SK-N-SH (cell line): ENCODE data around the gene TMEM164. TPM values are rescaled to one million over a fixed set of nuclear protein-coding genes. Genes with fewer than 3 reads are reported as not detected.
"Not testable (repeated sequence)": the region's sequence is repeated elsewhere in the genome, so short reads cannot be mapped to it uniquely, and the experiment has no call there.

Experiments used
- CTCF ChIA-PET: fragments of 300-600, 350-600 bp; formaldehyde crosslinking; extraction: SDS; loops from one replicate; lab custom pipeline; 2021; lab: Yijun Ruan, JAX
- POLR2A ChIA-PET: fragments of 350-600 bp; sonication (Branson Sonifier 250); formaldehyde crosslinking; extraction: SDS; loops from one replicate; lab custom pipeline; 2020; ENCODE audit warnings: antibody characterized with exemption, inconsistent platforms; lab: Yijun Ruan, JAX
- DNase-seq: peaks from one replicate; pipeline ENCODE4 v3.0.0; 2012
- H2AFZ ChIP-seq: fragments of 200-600 bp; sonication (generic); 2 replicates; pipeline ENCODE4 v1.8.1; 2016; ENCODE audit warnings: antibody characterized with exemption, mild to moderate bottlenecking, low read depth
- H3F3A ChIP-seq: fragments of 200-600 bp; sonication (generic); replicated peaks from 2 replicates; pipeline ENCODE3; 2016; ENCODE audit warnings: antibody characterized with exemption, mild to moderate bottlenecking; ENCODE audit not compliant: insufficient read depth
- H3K27ac ChIP-seq, 2 experiments: fragments of 200-500 bp in 1 of 2; fragments of 200-600 bp in 1 of 2; sonication (Bioruptor generic) in 1 of 2; sonication (generic), shearing (Covaris generic) in 1 of 2; 2 replicates each; pipeline versions ENCODE4 v1.5.1 to v1.6.1; 2014 to 2016; ENCODE audit warnings: low read depth in 2 of 2, inconsistent platforms in 1 of 2, low read length in 1 of 2, mild to moderate bottlenecking in 1 of 2, mixed read lengths in 1 of 2
- H3K27me3 ChIP-seq: fragments of 200-600 bp; sonication (generic), shearing (Covaris generic); 2 replicates; pipeline ENCODE4 v1.6.1; 2016; ENCODE audit warnings: mixed run types; ENCODE audit not compliant: insufficient read depth
- H3K36me3 ChIP-seq, 2 experiments: fragments of 200-500 bp in 1 of 2; fragments of 200-600 bp in 1 of 2; sonication (Bioruptor generic) in 1 of 2; sonication (generic) in 1 of 2; replicated peaks in 1 of 2; 2 replicates each; pipeline versions ENCODE3 to v1.5.1; 2014 to 2016; ENCODE audit warnings: low read length in 1 of 2, mild to moderate bottlenecking in 1 of 2; ENCODE audit not compliant: insufficient read depth in 2 of 2, control insufficient read depth in 1 of 2
- H3K4me1 ChIP-seq, 2 experiments: fragments of 200-500 bp in 1 of 2; fragments of 200-600 bp in 1 of 2; sonication (Bioruptor generic) in 1 of 2; sonication (generic), shearing (Covaris generic) in 1 of 2; 2 replicates each; pipeline versions ENCODE4 v1.5.1 to v1.6.1; 2014 to 2016; ENCODE audit warnings: low read depth in 1 of 2, low read length in 1 of 2, mixed run types in 1 of 2; ENCODE audit not compliant: insufficient read depth in 2 of 2, control insufficient read depth in 1 of 2
- H3K4me2 ChIP-seq: fragments of 200-600 bp; sonication (generic), shearing (Covaris generic); 2 replicates; pipeline ENCODE4 v1.6.1; 2017; ENCODE audit warnings: mixed run types
- H3K4me3 ChIP-seq, 2 experiments: fragments of 200-500 bp in 1 of 2; fragments of 200-600 bp in 1 of 2; sonication (Bioruptor generic) in 1 of 2; sonication (generic), shearing (Covaris generic) in 1 of 2; 2 replicates each; pipeline versions ENCODE4 v1.5.1 to v1.8.1; 2014 to 2016; ENCODE audit warnings: low read depth in 2 of 2, inconsistent platforms in 1 of 2, low read length in 1 of 2, mild to moderate bottlenecking in 1 of 2, mixed read lengths in 1 of 2, moderate library complexity in 1 of 2
- H3K79me2 ChIP-seq: fragments of 200-600 bp; sonication (generic); 2 replicates; pipeline ENCODE4 v1.8.1; 2017; ENCODE audit warnings: mild to moderate bottlenecking; ENCODE audit not compliant: insufficient read depth
- H3K9ac ChIP-seq: fragments of 200-600 bp; sonication (generic); 2 replicates; pipeline ENCODE4 v1.6.1; 2017; ENCODE audit warnings: mixed run types
- H3K9me2 ChIP-seq: fragments of 200-600 bp; sonication (generic); 2 replicates; pipeline ENCODE4 v1.6.1; 2017; ENCODE audit warnings: mixed run types
- H3K9me3 ChIP-seq: fragments of 200-600 bp; sonication (generic); 2 replicates; pipeline ENCODE4 v1.6.1; 2017; ENCODE audit warnings: mixed run types, mild to moderate bottlenecking, moderate library complexity
- H4K20me1 ChIP-seq: fragments of 200-600 bp; sonication (generic); 2 replicates; pipeline ENCODE4 v1.6.1; 2017; ENCODE audit warnings: mild to moderate bottlenecking, mixed run types; ENCODE audit not compliant: insufficient read depth
- CHD2 ChIP-seq: fragments of 150-350 bp; IDR thresholded peaks from 2 replicates; pipeline ENCODE4 v1.6.1; 2018; ENCODE audit warnings: low read length; ENCODE audit not compliant: partially characterized antibody
- EZH2phosphoT487 ChIP-seq: fragments of 200-600 bp; sonication (generic); IDR thresholded peaks from 2 replicates; pipeline ENCODE4 v1.6.1; 2017; ENCODE audit warnings: low read depth, mixed run types, mild to moderate bottlenecking, antibody characterized with exemption, moderate library complexity, borderline replicate concordance
- JUND ChIP-seq: IDR thresholded peaks from 2 replicates; pipeline ENCODE4 v1.4.0; 2012
- MEF2A ChIP-seq: IDR thresholded peaks from 2 replicates; pipeline ENCODE4 v1.4.0; 2012; ENCODE audit warnings: low read depth, borderline replicate concordance
- NFIC ChIP-seq: IDR thresholded peaks from 2 replicates; pipeline ENCODE4 v1.4.0; 2012; ENCODE audit warnings: borderline replicate concordance
- RCOR1 ChIP-seq: fragments of 150-350 bp; IDR thresholded peaks from 2 replicates; pipeline ENCODE4 v1.6.1; 2017; ENCODE audit warnings: antibody characterized with exemption, low read length
- RFX5 ChIP-seq: IDR thresholded peaks from 2 replicates; pipeline ENCODE4 v1.6.1; 2012; ENCODE audit warnings: mild to moderate bottlenecking, improper control_type of control experiment, low read length
- TCF12 ChIP-seq: IDR thresholded peaks from 2 replicates; pipeline ENCODE4 v1.4.0; 2012
- USF2 ChIP-seq: fragments of 150-350 bp; IDR thresholded peaks from 2 replicates; pipeline ENCODE4 v1.6.1; 2017; ENCODE audit warnings: antibody characterized with exemption, low read length, low read depth, borderline replicate concordance
- WGBS: methylation state at CpG from one replicate; pipeline ENCODE4 v1.1.6; 2017; ENCODE audit warnings: low lambda C conversion rate; 5-methylcytosine and 5-hydroxymethylcytosine counted together
- polyA plus RNA-seq, 3 experiments: library from polyadenylated mRNA; depleted of rRNA; stranded (reverse); fragments of >200 nt; gene quantifications; 2 replicates each; pipeline ENCODE4 v1.2.3, GENCODE V29; 2012
- TF ChIP-seq, protein P1 (sequence below): IDR thresholded peaks from 2 replicates; pipeline ENCODE4 v1.4.0; 2012; ENCODE audit warnings: low read depth
- TF ChIP-seq, protein P2 (sequence below): IDR thresholded peaks from 2 replicates; pipeline ENCODE4 v1.6.1; 2012; ENCODE audit warnings: mild to moderate bottlenecking, low read depth, low read length, moderate library complexity

The TMEM164 gene
- polyA plus RNA-seq, 1 of the 3 experiments (the other 2 are of a cell fraction): 11.9 TPM

DNA sequence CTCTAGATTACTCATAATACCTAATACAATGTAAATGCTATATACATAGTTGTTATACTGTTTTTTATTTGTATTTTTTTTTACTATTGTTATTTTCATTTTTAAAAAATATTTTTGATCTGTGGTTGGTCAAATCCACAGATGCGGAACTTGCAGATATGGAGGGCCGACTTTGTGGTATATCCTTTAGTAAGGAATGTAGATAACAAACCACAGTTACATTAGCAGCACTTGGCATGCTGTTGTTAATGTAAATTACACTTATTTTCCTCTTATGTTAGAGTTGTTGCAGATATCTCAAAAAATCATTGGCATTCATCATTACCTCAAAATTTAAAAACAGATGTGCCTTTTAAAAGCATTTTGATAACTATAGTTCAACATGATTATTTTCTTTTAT, 151.0 kb downstream of the TMEM164 start (continued):
- TF ChIP-seq EZH2phosphoT487: no peak
- no peak for TF ChIP-seq NFIC
- no peak for TF ChIP-seq TCF12
- TF ChIP-seq USF2: no peak
- TF ChIP-seq, protein P1, sequence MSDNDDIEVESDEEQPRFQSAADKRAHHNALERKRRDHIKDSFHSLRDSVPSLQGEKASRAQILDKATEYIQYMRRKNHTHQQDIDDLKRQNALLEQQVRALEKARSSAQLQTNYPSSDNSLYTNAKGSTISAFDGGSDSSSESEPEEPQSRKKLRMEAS: no peak
- no peak for TF ChIP-seq CHD2
- TF ChIP-seq RFX5: no peak
- TF ChIP-seq, protein P2, sequence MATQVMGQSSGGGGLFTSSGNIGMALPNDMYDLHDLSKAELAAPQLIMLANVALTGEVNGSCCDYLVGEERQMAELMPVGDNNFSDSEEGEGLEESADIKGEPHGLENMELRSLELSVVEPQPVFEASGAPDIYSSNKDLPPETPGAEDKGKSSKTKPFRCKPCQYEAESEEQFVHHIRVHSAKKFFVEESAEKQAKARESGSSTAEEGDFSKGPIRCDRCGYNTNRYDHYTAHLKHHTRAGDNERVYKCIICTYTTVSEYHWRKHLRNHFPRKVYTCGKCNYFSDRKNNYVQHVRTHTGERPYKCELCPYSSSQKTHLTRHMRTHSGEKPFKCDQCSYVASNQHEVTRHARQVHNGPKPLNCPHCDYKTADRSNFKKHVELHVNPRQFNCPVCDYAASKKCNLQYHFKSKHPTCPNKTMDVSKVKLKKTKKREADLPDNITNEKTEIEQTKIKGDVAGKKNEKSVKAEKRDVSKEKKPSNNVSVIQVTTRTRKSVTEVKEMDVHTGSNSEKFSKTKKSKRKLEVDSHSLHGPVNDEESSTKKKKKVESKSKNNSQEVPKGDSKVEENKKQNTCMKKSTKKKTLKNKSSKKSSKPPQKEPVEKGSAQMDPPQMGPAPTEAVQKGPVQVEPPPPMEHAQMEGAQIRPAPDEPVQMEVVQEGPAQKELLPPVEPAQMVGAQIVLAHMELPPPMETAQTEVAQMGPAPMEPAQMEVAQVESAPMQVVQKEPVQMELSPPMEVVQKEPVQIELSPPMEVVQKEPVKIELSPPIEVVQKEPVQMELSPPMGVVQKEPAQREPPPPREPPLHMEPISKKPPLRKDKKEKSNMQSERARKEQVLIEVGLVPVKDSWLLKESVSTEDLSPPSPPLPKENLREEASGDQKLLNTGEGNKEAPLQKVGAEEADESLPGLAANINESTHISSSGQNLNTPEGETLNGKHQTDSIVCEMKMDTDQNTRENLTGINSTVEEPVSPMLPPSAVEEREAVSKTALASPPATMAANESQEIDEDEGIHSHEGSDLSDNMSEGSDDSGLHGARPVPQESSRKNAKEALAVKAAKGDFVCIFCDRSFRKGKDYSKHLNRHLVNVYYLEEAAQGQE: no peak

- 33% methylated on average over 1 of the region's 5 CpGs for WGBS
Measured at GRCh38 chrX:110154328-110154727, 151.4 kb downstream of the TMEM164 start.

DNA sequence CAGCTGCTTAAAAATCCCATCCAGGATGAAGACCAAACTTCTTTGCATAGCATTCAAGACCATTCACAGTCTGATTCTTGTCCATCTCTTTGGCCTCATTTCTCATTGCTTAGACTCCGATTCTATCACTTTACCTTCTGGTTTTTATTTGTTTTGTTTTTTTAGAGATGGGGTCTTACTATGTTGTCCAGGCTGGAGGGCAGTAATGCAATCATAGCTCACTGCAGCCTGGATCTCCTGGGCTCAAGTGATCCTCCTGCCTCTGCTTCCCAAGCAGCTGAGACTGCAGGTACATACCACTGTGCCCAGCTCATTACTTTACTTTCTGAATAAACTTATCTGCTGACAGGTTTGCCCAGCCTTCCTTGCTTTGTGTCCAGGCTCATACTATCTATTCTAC, 152.8 kb downstream of the TMEM164 start:
- no peaks in the 10 kb centered on the region for H3F3A ChIP-seq
- WGBS: 45% methylated on average over 1 of the region's 1 CpG
- no peaks in the 10 kb centered on the region for H3K9me3 ChIP-seq
- no peak overlapping the region for H3K9ac ChIP-seq
- TF ChIP-seq TCF12: no peak
- TF ChIP-seq RCOR1: no peak
- TF ChIP-seq MEF2A: no peak
- TF ChIP-seq, protein P2: no peak
- no peak for TF ChIP-seq JUND
- H3K4me1 ChIP-seq: no peaks in the 10 kb centered on the region
- no peaks in the 10 kb centered on the region for H3K79me2 ChIP-seq
- no peaks in the 10 kb centered on the region for H3K9me2 ChIP-seq
- H3K36me3 ChIP-seq: peaks cover 0 to 4% of the 10 kb centered on the region in 2 experiments
- no peak overlapping the region for H3K4me3 ChIP-seq
- no peak overlapping the region for H3K4me2 ChIP-seq
- CTCF ChIA-PET: interaction anchor here (0.7 to 19.4 kb wide), 14 partner anchors 9 to 287 kb away, joined by 3 to 315 read pairs (median 3); no protein-coding TSS in a partner anchor
- H3K27ac ChIP-seq: no peak overlapping the region
- DNase-seq: no peak
- no peaks in the 10 kb centered on the region for H4K20me1 ChIP-seq
- H2AFZ ChIP-seq: no peak overlapping the region
- H3K27me3 ChIP-seq: no peaks in the 10 kb centered on the region
- POLR2A ChIA-PET: no interaction called here

More at GRCh38 chrX:110154328-110154727, 151.4 kb downstream of the TMEM164 start:
- H3K9me2 ChIP-seq, H2AFZ ChIP-seq, POLR2A ChIA-PET, H3K9me3 ChIP-seq, H3K27ac ChIP-seq, DNase-seq, H3K79me2 ChIP-seq, H3K36me3 ChIP-seq, H4K20me1 ChIP-seq, H3K9ac ChIP-seq, H3K27me3 ChIP-seq, H3K4me1 ChIP-seq, H3K4me2 ChIP-seq, H3K4me3 ChIP-seq, H3F3A ChIP-seq: not testable (repeated sequence)
- CTCF ChIA-PET: interaction anchor here (9.2 to 19.4 kb wide), 2 partner anchors 8 to 259 kb away, joined by 88 to 315 read pairs; no protein-coding TSS in a partner anchor
